ENCODE data around the gene SRD5A1. TPM values are rescaled to one million over a fixed set of nuclear protein-coding genes. Genes with fewer than 3 reads are reported as not detected.
"Not testable (repeated sequence)": the region's sequence is repeated elsewhere in the genome, so short reads cannot be mapped to it uniquely, and the experiment has no call there.

SRD5A1 gene
- polyA plus RNA-seq, 4 donors: 11.2 to 13.1 (median 12.8) TPM

DNA sequence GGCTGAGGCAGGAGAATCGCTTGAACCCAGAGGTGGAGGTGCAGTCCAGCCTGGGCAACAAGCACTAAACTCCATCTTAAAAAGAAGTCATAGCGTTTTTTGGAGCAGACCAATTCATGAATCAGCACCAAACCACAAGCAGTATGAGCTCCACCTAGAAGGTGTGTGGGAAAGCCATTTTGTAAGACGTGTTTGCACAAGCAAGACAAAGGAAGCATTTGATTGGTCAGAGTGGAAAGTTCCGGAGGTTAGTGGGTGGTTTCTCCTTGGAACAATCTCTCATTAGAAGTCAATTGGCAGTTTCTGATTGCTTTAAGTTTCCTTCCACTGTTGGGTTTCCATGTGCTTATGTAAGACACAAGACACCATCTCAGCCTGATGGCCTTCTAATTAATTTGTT is 5.0 kb downstream of the SRD5A1 start:
- no peak for DNase-seq (ENCODE audit: low read depth in 4 of 4, low spot score in 3 of 4)

DNA sequence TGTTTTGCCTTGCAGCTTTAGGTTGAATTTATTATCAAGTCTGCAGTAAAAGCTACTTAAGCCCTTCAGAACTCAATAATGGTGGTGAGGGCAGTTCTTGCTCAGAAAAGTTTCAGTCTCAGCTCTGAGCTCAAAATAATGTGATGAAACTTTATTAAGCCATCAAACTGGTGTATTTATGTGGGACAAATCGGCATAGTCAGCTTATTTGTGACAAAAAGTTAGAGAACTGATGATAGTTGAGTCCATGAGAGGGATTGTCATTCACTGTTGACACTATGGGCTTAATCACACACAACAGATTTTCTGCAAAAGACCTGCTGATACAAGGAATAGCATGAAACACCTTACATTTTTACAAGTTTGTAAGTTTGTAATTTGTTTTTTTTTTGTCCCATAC is 9.4 kb downstream of the SRD5A1 start:
- no peak for DNase-seq (ENCODE audit: low read depth in 4 of 4, low spot score in 3 of 4)

DNA sequence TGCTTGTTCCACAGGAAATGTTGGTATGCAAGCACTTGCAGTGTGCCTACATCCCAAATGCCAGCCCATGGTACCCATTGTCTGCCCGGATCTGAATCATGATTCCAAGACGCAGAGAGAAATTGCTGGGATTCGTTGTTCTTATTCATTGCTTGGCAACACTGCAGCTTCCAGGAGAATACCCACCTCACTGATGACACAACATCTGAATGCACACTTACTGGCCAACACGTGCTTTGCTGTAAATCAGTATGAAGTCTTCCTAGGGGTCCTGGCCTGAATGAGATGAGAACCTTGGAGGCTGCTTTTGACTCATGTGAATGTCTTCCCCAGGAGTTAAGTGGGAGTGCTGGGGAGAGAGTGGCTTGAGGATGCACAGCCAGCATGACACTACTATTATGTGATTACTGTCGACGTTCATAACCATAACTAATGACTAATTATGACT is 11.6 kb downstream of the SRD5A1 start:
- no peak for DNase-seq (ENCODE audit: low read depth in 4 of 4, low spot score in 3 of 4)

DNA sequence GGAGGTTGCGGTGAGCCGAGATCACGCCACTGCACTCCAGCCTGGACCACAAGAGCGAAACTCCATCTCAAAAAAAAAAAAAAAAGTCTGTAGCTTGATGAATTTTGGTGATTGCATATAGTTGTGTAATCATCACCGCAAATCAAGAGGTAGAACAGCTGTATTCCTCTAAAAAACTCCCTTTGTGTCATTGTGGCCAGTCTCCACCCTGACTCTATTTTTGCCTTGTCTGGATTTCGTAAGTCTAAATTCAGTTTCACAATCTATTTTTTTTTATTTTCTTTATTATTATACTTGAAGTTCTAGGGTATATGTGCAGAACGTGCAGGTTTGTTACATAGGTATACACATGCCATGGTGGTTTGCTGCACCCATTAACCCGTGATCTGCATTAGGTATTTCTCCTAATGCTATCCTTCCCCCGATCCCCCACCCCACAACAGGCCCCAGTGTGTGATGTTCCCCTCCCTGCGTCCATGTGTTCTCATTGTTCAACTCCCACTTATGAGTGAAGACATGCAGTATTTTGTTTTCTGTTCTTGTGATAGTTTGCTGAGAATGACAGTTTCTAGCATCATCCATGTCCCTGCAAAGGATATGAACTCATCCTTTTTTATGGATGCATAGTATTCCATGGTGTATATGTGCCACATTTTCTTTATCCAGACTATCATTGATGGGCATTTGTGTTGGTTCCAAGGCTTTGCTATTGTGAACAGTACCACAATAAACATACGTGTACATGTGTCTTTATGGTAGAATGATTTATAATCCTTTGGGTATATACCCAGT is 12.5 kb downstream of the SRD5A1 start:
- DNase-seq (ENCODE audit: low read depth in 4 of 4, low spot score in 3 of 4): not testable (repeated sequence)

DNA sequence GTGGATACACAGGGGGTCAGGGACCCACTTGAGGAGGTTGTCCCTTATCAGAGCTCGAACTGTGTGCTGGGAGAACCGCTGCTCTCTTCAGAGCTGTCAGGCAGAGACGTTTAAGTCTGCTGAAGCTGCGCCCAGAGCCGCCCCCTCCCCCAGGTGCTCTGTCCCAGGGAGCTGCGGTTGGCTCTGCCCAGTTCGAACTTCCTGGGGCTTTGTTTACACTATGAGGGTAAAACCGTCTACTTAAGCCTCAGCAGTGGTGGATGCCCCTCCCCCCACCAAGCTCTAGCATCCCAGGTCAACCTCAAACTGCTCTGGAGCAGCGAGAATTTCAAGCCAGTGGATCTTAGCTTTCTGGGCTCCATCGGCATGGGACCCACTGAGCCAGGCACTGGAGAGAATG is 15.9 kb downstream of the SRD5A1 start:
- DNase-seq (ENCODE audit: low read depth in 4 of 4, low spot score in 3 of 4): no peak

DNA sequence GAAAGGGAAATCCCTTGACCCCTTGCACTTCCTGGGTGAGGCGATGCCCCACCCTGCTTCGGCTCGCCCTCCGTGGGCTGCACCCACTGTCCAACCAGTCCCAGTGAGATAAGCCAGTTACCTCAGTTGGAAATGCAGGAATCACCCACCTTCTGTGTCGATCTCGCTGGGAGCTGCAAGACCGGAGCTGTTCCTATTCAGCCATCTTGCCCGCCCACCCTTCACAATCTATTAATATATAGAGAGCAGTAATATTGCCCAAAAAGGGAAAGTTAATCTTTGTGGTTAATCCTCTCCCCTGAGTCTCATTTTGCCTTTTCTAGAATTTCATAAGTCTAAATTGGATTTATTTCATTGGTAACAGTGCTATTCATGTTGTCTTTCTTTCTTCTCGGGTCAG is 16.4 kb downstream of the SRD5A1 start:
- DNase-seq (ENCODE audit: low read depth in 4 of 4, low spot score in 3 of 4): no peak

DNA sequence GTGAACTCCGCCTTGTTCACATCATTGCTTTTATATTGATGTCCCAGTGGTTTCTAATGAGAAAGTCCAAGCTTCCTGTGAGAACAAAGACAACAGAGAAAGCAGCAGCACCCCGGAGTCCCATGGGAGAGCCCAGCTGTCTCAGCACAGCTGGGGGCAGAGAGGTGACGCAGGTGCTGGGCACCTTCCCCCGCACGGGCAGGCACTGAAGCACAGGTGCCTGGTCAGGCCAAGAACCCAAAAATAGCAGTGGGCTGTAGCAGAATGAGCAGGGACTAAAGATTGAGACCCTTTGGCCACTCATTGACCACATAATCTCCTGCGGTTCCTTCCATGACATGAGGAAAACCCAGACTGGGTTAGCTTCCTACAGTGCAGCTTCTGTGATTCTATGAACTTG is 18.8 kb downstream of the SRD5A1 start:
- no peak for DNase-seq (ENCODE audit: low read depth in 4 of 4, low spot score in 3 of 4)

DNA sequence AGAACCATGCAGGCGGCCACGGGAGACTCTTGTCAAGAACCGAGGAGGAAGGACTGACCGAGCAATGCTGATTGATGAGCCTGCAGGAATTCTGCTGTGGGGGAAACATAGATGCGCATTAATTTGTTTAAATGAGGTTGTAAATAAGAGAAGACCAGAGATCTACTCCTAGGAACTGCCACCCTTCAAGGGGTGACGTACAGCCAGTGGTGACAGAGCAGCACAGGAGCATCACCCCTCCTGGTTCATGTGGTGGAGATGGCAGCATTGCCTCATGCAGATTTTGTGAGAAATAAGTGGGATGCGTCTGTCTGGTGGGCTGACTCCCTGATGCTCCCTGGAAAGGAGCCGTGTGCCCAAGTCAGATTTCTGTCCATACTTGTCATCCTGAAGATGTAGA is 22.2 kb downstream of the SRD5A1 start:
- no peak for DNase-seq (ENCODE audit: low read depth in 4 of 4, low spot score in 3 of 4)

DNA sequence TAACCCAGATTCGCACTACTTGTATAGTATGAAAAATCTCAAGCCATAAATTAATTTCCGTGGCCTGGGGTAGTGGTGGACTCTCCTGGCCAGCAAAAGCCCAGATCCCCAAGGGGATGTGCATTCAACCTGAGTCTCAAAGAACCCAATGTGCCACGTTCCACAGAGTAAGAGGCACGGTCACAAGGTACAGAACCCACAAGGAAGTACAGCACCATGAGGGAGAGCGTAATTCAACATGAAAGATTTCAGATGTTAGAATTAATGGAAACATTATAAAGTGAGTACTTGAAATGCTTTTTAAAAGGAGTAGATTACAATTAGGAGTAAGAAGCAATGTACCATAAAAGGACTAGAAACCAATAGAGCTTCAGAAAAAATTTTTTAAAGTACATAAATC is 23.4 kb downstream of the SRD5A1 start:
- DNase-seq (ENCODE audit: low read depth in 4 of 4, low spot score in 3 of 4): no peak

DNA sequence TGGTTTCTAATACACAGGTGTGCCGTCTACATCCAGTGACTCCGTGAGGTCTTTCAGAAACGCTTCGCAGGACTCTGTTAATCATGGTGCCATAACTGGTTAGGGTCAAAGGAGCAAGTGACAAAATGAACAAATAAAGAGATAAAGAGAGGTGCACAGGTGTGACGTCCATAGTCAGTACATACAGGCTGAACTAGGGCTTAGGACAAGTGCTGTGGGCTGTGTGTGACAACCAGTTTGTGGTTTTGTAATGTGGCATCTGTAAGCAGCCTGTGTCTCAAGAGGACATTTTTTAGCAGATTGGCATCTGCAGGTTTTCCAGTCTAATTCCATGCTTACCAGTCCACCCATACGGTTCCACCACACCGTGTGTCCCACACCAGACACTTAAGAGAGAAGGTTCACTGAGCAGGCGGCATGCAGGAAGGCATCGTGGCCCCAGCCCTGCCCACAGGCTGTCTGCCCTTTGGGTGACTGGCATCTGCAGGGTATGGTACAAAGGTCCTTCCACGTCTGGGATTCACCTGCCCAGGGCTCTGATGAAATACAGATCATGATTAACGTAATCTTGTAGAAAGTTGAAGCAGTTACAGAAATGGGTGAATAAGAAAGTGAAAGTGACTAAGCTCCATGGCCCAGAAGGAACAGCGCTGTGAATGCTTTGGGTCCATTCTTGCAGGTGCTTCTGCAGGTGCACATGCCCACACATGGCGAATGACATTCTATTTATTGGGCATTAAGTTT is 26.9 kb downstream of the SRD5A1 start:
- DNase-seq (ENCODE audit: low read depth in 4 of 4, low spot score in 3 of 4): no peak

DNA sequence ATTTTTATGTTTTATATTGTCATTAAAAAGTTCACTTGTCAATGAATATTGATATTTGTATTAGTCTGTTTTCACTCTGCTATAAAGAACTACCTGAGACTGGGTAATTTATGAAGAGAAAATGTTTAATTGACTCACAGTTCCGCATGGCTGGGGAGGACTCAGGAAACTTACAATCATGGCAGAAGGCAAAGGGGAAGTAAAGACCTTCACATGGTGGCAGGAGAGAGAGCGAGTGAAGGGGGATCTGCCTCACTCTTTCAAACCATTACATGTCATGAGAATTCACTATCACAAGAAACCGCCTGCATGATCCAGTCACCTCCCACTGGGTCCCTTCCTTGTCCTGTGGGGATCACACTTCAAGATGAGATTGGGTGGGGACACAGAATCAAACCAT is 27.4 kb downstream of the SRD5A1 start:
- DNase-seq (ENCODE audit: low read depth in 4 of 4, low spot score in 3 of 4): no peak

DNA sequence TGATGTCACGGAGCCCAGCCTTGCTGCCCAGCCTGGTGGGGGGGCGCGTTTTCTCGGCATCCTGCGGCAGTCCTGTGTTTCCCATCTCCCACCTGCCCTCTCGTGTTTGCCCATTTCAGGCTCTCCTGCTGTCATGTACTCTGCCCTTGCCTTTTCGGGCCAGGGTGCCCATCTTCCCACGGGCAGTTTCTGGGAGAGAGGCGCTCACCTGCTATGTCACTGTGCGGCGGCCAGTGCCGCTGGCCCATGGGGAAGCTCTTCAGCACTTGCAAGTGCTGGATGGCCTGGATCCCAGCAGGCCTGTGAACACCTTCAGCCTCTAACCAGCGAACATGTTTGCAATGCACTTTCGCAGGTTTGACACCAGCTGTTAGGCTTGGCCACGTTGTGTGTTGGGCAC is 33.5 kb downstream of the SRD5A1 start:
- no peak for DNase-seq (ENCODE audit: low read depth in 4 of 4, low spot score in 3 of 4)

DNA sequence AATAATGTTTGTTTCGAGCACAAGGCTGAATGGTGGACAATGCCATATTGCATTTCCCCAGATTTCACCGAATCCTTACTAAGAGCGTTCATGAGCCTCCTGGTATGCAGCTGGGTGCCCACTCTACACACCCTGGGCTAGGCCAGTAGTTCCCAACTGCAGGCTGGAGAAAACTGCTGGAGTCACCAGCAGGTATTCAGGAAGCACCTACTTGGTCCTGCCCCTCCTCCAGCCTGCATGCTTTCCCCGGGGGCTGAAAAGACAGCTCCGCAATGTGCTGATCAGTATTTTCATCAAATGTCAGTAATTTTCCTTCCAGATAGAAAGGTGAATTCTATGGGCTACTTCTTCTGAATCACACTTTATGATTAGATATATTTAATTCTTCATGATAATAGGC is 34.4 kb downstream of the SRD5A1 start:
- DNase-seq (ENCODE audit: low read depth in 4 of 4, low spot score in 3 of 4): no peak

DNA sequence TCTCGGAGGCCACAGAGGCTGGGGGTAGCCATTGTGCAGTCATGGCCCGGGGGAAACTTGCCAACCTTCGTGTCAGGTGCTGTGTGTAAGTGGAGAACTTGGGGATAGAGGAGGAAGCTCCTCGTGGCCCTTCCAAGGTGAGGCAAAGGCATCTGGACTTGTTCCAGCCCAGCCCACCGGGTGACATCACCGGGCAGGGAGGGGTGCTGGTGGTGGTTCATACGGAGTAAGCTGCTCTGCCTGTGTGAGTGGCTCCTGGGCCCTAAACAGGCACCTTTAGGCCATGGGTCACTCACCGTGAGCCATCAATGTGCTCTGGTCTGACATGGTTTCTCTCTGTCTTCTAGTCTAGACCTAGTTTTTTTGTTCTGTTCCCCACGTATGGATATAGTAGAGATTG is 35.5 kb downstream of the SRD5A1 start:
- DNase-seq (ENCODE audit: low read depth in 4 of 4, low spot score in 3 of 4): not testable (repeated sequence)

DNA sequence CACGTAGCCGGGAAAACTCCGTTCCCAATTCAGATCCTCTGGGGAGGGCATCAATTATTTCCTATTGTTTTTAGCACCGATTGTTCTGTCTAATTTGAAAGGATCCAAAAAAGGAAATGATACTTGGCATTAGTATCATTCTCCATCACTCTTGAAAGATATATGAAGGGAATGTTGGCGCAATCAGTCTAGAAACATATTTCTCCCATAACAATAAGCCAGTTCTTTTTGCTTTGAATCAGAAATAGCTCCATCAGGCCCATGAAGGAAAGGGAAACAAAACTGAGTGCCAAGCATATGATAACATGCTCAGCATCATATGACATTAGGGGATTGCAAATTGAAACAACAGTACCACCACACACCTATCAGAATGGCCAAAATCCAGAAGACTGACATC is 39.8 kb downstream of the SRD5A1 start:
- DNase-seq (ENCODE audit: low read depth in 4 of 4, low spot score in 3 of 4): no peak

DNA sequence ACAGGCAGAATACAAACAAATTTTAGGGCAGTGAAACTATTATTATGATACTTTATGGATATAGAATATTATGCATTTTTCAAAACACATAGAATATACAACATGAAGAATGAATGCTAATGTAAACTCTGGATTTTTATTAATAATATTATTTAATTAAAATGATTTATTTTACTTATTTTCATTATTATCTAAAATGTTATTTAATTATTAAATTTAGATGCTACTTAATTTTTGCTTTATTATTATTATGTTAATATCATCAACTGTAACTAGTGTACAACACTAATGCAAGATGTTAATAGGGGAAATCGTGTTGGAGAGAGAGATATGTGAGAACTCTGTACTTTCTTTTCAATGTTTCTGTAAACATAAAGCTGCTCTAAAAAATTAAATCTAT is 40.7 kb downstream of the SRD5A1 start:
- no peak for DNase-seq (ENCODE audit: low read depth in 4 of 4, low spot score in 3 of 4)

DNA sequence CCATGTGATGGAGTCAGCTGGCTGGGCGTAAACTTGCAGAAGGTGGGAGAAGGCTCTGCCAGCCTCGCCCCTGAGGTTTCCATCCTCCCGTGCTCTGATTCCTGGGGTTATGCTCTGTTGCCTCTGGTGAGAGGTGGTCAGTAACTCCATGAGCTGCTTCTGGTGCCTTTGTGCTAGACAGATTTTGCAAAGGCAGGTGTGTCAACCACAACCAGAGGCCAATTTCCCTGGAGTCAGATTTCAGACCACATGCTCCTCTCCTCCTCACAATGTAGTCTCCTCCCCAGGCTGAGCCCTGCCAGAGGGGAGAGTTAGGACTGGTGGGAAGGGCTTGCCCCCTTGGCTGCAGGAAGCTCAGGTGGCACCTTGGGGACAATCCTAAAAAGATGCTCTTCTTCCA is 41.2 kb downstream of the SRD5A1 start:
- no peak for DNase-seq (ENCODE audit: low read depth in 4 of 4, low spot score in 3 of 4)

DNA sequence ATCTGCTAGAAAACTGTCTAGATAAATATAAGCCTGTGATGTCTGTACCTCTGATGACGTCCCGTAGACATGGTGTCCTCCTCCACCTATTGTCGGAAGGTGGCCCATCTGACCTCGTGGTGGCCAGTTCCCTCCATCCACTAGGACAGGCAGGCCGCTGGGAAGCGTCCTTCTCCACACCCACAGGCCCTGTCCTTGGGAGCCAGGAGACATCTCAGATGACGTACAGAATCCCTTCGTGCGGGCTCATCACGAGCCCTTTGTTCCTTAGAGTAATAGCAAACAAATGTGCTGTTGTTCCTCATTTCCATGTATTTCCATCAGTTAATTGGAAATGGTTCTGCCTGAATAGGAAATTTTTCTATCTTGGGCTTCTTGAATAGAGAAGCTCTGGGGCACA is 41.6 kb downstream of the SRD5A1 start:
- no peak for DNase-seq (ENCODE audit: low read depth in 4 of 4, low spot score in 3 of 4)

DNA sequence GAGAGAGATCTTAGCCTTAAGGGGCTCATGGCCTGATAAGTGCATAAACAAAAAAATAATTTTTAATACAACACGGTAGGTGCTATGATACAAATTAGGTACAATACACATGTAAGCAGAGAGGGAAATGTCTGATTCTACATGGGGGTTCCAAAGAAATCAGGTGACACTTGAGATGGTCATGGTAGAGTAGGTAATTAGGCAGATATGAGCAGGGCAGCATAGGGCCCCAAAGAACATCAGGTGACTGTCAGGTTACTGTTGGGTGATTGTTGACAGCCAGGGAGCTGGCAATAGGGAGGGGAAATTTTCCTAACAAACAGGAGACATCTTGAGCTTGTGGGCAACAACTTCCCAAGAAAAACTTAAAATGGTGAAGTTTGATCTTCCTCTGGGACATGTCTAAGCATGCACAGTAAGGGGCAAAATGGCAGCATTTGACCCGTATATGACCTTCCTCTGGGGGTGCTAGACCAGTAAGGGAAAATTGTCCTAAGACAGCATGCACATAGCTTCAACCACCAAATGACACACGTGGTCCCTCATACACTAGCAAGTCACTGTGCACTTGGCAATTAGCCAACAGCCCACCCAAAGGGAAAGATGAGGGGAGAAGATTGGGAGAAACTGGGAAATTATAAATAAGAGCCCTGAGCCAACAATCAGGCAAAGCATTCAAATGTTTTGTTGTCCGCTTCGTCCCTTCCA is 42.7 kb downstream of the SRD5A1 start:
- DNase-seq (ENCODE audit: low read depth in 4 of 4, low spot score in 3 of 4): no peak

DNA sequence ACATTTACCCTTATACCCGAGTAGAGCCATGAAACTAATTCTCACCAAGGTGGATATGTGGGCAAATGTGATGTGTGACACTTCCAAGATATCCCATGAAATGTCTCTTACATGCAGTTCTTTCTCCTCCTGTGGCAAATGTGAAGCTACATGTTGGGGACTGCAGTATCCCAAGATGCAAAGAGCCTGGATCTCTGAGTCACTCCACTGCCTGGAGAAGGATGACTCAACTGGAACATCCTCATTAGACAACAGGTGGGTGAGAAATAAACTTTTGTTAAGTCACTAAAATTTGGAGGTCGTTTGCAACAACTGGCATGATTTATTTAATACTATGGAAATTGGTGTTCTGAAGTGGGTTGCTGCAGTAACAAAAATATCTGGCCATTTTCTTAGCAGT is 43.5 kb downstream of the SRD5A1 start:
- no peak for DNase-seq (ENCODE audit: low read depth in 4 of 4, low spot score in 3 of 4)

DNA sequence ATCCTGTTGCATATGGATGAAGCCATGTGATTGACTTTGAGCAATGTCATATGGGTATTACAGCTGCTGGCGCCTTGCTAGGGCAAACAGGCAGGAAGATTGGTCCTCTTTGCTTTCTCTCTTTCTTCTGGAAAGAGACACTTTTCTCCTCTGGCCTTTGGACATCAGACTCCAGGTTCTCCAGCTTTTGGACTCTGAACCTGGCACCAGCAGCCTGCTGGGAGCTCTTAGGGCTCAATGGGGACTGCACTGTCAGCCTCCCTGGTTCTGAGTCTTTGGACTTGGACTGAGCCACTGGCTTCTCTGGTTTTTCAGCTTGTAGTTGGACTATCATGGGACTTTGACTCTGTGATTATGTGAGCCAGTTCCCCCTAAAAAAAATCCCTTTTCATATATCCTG is 45.1 kb downstream of the SRD5A1 start:
- no peak for DNase-seq (ENCODE audit: low read depth in 4 of 4, low spot score in 3 of 4)

DNA sequence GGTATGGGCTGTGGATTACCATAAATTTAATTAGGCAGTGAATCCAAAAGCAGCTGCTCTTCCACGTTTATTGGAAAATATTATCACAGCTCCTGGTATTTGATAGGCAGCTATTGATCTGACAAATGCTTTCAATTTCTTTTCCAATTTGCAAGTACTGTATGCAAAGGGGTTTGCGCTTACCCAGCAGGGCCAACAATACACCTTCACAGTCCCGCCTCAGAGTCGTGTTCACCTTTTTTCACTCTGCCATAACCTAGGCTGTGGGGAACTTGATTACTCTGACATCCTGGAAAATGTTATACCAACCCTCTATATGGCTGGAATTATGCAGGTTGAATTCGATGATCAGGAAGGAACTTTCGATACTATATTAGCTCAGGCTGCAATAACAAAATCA is 47.7 kb downstream of the SRD5A1 start:
- DNase-seq (ENCODE audit: low read depth in 4 of 4, low spot score in 3 of 4): no peak
